ENCODE data around the gene TMEM62.

Gene TMEM62

DNA sequence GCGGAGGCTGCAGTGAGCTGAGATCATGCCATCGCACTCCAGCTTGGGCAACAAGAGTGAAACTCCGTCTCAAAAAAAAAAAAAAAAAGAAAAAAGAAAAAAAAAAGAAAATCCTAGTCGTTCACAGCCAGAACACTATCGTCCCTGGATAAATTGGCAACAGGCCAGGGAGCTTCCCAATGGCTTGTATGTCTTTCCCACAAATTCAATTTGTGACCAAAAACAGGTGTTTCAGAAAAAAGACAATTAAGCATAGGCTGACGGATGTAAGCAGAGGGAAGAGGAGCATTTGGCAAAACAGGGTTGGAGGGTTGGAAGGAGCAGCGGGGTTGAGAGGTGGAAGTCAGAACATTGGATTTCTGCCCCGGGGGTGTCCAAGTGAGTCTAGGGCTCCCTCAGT is 78.9 kb downstream of the TMEM62 start:
- H3K4me2 ChIP-seq (ENCODE audit: low read length): no peak overlapping the region
- no peak overlapping the region for H2BK5ac ChIP-seq (ENCODE audit: low read depth, low read length, poor library complexity)
- H2BK120ac ChIP-seq (ENCODE audit: insufficient read depth, low read length, poor library complexity): no peak overlapping the region
- no peak for DNase-seq
- H3K4me1 ChIP-seq (ENCODE audit: control insufficient read depth in 1 of 2, insufficient read depth in 2 of 2, low read length in 2 of 2): no peaks in the 10 kb centered on the region
- no peak overlapping the region for H2BK12ac ChIP-seq (ENCODE audit: low read length)
- H3K9me3 ChIP-seq (ENCODE audit: insufficient read depth, low read depth, low read length): no peaks in the 10 kb centered on the region
- H3K27ac ChIP-seq (ENCODE audit: low read depth, low read length): no peak overlapping the region
- H3K9ac ChIP-seq (ENCODE audit: low read length): no peak overlapping the region
- no peak overlapping the region for H4K91ac ChIP-seq (ENCODE audit: low read depth, low read length)
- H3K4me3 ChIP-seq (ENCODE audit: low read depth, low read length): no peak overlapping the region
- H3K18ac ChIP-seq (ENCODE audit: low read length): no peak overlapping the region
- H3K79me1 ChIP-seq (ENCODE audit: low read length): no peaks in the 10 kb centered on the region
- H3K79me2 ChIP-seq (ENCODE audit: control insufficient read depth, insufficient read depth, low read length, poor library complexity): no peaks in the 10 kb centered on the region
- no peaks in the 10 kb centered on the region for H3K36me3 ChIP-seq (ENCODE audit: control insufficient read depth in 1 of 2, insufficient read depth in 2 of 2, low read length in 2 of 2)
- no peak overlapping the region for H2AFZ ChIP-seq (ENCODE audit: insufficient read depth, low read length, poor library complexity)
- WGBS (ENCODE audit: extremely low coverage, insufficient coverage, insufficient read length): no CpG with 5 or more reads among the region's 8 CpGs
- no peak overlapping the region for H2AK5ac ChIP-seq (ENCODE audit: low read length)
- H3K27me3 ChIP-seq (ENCODE audit: insufficient read depth, low read length): no peaks in the 10 kb centered on the region
- no peak overlapping the region for H3K14ac ChIP-seq (ENCODE audit: low read length)
- H4K12ac ChIP-seq (ENCODE audit: low read depth, low read length): no peak overlapping the region
- H4K8ac ChIP-seq (ENCODE audit: low read depth, low read length): no peak overlapping the region
- H3K23ac ChIP-seq (ENCODE audit: low read length): no peak overlapping the region
- H3K4ac ChIP-seq (ENCODE audit: low read depth, low read length): no peak overlapping the region

DNA sequence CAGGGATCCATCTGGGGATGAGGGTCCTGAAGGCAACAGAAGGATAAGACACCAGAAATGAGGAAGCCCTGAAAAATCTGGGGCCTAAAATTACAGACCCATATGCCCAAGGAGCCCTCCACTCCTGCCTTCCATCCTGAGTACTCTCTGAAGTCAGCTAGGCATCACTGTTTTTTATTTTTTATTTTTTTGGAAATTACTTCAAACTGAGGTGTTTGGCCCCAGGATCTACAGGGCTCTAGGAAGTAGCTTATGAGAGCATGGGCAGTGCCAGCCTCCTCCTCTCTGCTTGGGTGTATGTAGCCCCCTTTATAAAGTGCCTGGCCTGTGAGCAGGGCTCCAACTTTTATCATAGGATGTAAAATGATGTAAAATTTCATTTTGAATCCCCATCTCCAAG is 79.6 kb downstream of the TMEM62 start:
- H3K79me2 ChIP-seq (ENCODE audit: control insufficient read depth, insufficient read depth, low read length, poor library complexity): no peaks in the 10 kb centered on the region
- no peaks in the 10 kb centered on the region for H3K36me3 ChIP-seq (ENCODE audit: control insufficient read depth in 1 of 2, insufficient read depth in 2 of 2, low read length in 2 of 2)
- H3K4me2 ChIP-seq (ENCODE audit: low read length): no peak overlapping the region
- H3K9me3 ChIP-seq (ENCODE audit: insufficient read depth, low read depth, low read length): no peaks in the 10 kb centered on the region
- no peak overlapping the region for H2BK12ac ChIP-seq (ENCODE audit: low read length)
- H2BK120ac ChIP-seq (ENCODE audit: insufficient read depth, low read length, poor library complexity): no peak overlapping the region
- H2BK5ac ChIP-seq (ENCODE audit: low read depth, low read length, poor library complexity): no peak overlapping the region
- no peaks in the 10 kb centered on the region for H3K27me3 ChIP-seq (ENCODE audit: insufficient read depth, low read length)
- no peak overlapping the region for H2AK5ac ChIP-seq (ENCODE audit: low read length)
- no peak overlapping the region for H3K9ac ChIP-seq (ENCODE audit: low read length)
- no peak overlapping the region for H3K14ac ChIP-seq (ENCODE audit: low read length)
- no peak overlapping the region for H4K12ac ChIP-seq (ENCODE audit: low read depth, low read length)
- H3K4me3 ChIP-seq (ENCODE audit: low read depth, low read length): no peak overlapping the region
- H2AFZ ChIP-seq (ENCODE audit: insufficient read depth, low read length, poor library complexity): no peak overlapping the region
- H3K4ac ChIP-seq (ENCODE audit: low read depth, low read length): no peak overlapping the region
- H3K23ac ChIP-seq (ENCODE audit: low read length): no peak overlapping the region
- no peak overlapping the region for H3K18ac ChIP-seq (ENCODE audit: low read length)
- H4K91ac ChIP-seq (ENCODE audit: low read depth, low read length): no peak overlapping the region
- no peaks in the 10 kb centered on the region for H3K79me1 ChIP-seq (ENCODE audit: low read length)
- H3K4me1 ChIP-seq (ENCODE audit: control insufficient read depth in 1 of 2, insufficient read depth in 2 of 2, low read length in 2 of 2): no peaks in the 10 kb centered on the region
- DNase-seq: no peak
- no peak overlapping the region for H4K8ac ChIP-seq (ENCODE audit: low read depth, low read length)
- no peak overlapping the region for H3K27ac ChIP-seq (ENCODE audit: low read depth, low read length)

DNA sequence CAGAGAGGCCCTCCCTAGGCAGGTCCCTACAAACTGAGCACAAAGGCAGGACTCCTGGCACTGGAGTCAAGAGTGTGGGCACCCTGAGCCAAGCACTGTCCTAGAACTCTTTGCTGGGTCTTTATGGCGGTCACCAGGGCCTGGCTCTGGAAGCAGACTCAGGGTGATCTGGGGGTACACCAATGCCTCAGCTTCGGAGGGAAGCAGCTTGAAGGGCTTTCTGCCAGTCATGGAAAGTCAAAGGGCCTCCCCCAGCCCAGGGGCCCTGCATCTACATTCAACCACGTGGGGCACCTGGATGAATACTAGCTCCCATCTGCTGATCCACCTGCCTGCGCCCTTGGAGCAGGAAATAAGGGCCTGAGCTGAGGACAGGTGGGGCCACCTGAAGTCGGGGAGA is 80.1 kb downstream of the TMEM62 start:
- Histone ChIP-seq H3K4me1 (ENCODE audit: control insufficient read depth in 1 of 2, insufficient read depth in 2 of 2, low read length in 2 of 2) (no peaks in the 10 kb centered on the region), H2BK5ac (ENCODE audit: low read depth, low read length, poor library complexity) (no peak overlapping the region), H3K36me3 (ENCODE audit: control insufficient read depth in 1 of 2, insufficient read depth in 2 of 2, low read length in 2 of 2) (no peaks in the 10 kb centered on the region), H4K91ac (ENCODE audit: low read depth, low read length) (no peak overlapping the region), H3K27ac (ENCODE audit: low read depth, low read length) (no peak overlapping the region), H3K9ac (ENCODE audit: low read length) (no peak overlapping the region), H3K23ac (ENCODE audit: low read length) (no peak overlapping the region), H3K4me3 (ENCODE audit: low read depth, low read length) (no peak overlapping the region), H2AFZ (ENCODE audit: insufficient read depth, low read length, poor library complexity) (no peak overlapping the region), H3K79me1 (ENCODE audit: low read length) (no peaks in the 10 kb centered on the region), H3K9me3 (ENCODE audit: insufficient read depth, low read depth, low read length) (no peaks in the 10 kb centered on the region), H3K4me2 (ENCODE audit: low read length) (no peak overlapping the region), H3K79me2 (ENCODE audit: control insufficient read depth, insufficient read depth, low read length, poor library complexity) (no peaks in the 10 kb centered on the region), H3K27me3 (ENCODE audit: insufficient read depth, low read length) (no peaks in the 10 kb centered on the region), H3K4ac (ENCODE audit: low read depth, low read length) (no peak overlapping the region), H3K18ac (ENCODE audit: low read length) (no peak overlapping the region), H2AK5ac (ENCODE audit: low read length) (no peak overlapping the region), H4K12ac (ENCODE audit: low read depth, low read length) (no peak overlapping the region), H4K8ac (ENCODE audit: low read depth, low read length) (no peak overlapping the region), H3K14ac (ENCODE audit: low read length) (no peak overlapping the region), H2BK12ac (ENCODE audit: low read length) (no peak overlapping the region), H2BK120ac (ENCODE audit: insufficient read depth, low read length, poor library complexity) (no peak overlapping the region)
- no CpG with 5 or more reads among the region's 5 CpGs for WGBS (ENCODE audit: extremely low coverage, insufficient coverage, insufficient read length)
- no peak for DNase-seq

DNA sequence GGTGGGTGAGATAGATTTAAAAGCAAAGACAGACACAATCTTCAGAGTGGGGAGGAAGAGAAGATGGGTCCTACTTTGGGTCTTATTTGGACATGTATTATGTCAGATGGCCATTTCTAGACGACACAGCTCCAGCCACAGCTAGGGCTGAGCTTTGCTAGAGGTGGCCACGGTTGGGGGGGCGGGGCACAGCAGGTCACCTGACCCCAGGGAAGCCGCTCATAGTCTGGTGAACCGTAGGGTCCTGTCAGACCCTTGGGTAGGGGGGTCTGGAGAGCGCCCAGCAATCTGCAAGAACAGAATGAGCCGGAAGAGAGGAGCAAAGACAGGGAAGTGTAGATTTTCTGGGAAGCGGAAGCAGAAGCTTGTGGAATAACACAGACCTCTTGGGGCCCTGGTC is 80.8 kb downstream of the TMEM62 start:
- Histone ChIP-seq H3K4ac (ENCODE audit: low read depth, low read length) (no peak overlapping the region), H2AK5ac (ENCODE audit: low read length) (no peak overlapping the region), H3K79me1 (ENCODE audit: low read length) (no peaks in the 10 kb centered on the region), H2BK5ac (ENCODE audit: low read depth, low read length, poor library complexity) (no peak overlapping the region), H4K12ac (ENCODE audit: low read depth, low read length) (no peak overlapping the region), H3K4me3 (ENCODE audit: low read depth, low read length) (no peak overlapping the region), H3K36me3 (ENCODE audit: control insufficient read depth in 1 of 2, insufficient read depth in 2 of 2, low read length in 2 of 2) (no peaks in the 10 kb centered on the region), H3K4me2 (ENCODE audit: low read length) (no peak overlapping the region), H3K9ac (ENCODE audit: low read length) (no peak overlapping the region), H3K9me3 (ENCODE audit: insufficient read depth, low read depth, low read length) (no peaks in the 10 kb centered on the region), H4K91ac (ENCODE audit: low read depth, low read length) (no peak overlapping the region), H2AFZ (ENCODE audit: insufficient read depth, low read length, poor library complexity) (no peak overlapping the region), H3K79me2 (ENCODE audit: control insufficient read depth, insufficient read depth, low read length, poor library complexity) (no peaks in the 10 kb centered on the region), H3K27me3 (ENCODE audit: insufficient read depth, low read length) (no peaks in the 10 kb centered on the region), H2BK120ac (ENCODE audit: insufficient read depth, low read length, poor library complexity) (no peak overlapping the region), H4K8ac (ENCODE audit: low read depth, low read length) (no peak overlapping the region), H3K4me1 (ENCODE audit: control insufficient read depth in 1 of 2, insufficient read depth in 2 of 2, low read length in 2 of 2) (no peaks in the 10 kb centered on the region), H3K18ac (ENCODE audit: low read length) (no peak overlapping the region), H3K27ac (ENCODE audit: low read depth, low read length) (no peak overlapping the region), H3K14ac (ENCODE audit: low read length) (no peak overlapping the region), H2BK12ac (ENCODE audit: low read length) (no peak overlapping the region), H3K23ac (ENCODE audit: low read length) (no peak overlapping the region)
- no peak for DNase-seq
- WGBS (ENCODE audit: extremely low coverage, insufficient coverage, insufficient read length): no CpG with 5 or more reads among the region's 8 CpGs
